ENCODE data around the gene INO80D.
A peak's percentile ranks its signal among the peaks of the same experiment; 100 is the strongest.
"Not testable (repeated sequence)": the region's sequence is repeated elsewhere in the genome, so short reads cannot be mapped to it uniquely, and the experiment has no call there.

Gene INO80D

DNA sequence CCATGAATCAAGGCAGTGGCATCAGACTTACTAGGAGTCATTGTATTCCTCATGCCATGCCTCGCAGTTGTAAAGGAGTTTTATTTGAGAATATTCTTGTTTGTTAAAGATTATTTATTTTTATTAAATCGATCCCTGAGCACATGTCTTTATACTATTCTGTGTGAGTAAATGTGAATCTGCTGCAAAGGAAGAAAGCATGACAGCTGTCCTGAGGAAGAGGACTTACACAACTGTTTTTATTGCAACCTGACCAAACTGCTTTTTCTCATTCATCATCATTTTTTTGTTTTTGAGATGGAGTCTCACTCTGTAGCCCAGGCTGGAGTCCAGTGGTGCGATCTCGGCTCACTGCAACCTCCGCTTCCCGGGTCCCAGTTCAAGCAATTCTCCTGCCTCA, 34.1 kb downstream of the INO80D start:
- TF ChIP-seq, protein P1, sequence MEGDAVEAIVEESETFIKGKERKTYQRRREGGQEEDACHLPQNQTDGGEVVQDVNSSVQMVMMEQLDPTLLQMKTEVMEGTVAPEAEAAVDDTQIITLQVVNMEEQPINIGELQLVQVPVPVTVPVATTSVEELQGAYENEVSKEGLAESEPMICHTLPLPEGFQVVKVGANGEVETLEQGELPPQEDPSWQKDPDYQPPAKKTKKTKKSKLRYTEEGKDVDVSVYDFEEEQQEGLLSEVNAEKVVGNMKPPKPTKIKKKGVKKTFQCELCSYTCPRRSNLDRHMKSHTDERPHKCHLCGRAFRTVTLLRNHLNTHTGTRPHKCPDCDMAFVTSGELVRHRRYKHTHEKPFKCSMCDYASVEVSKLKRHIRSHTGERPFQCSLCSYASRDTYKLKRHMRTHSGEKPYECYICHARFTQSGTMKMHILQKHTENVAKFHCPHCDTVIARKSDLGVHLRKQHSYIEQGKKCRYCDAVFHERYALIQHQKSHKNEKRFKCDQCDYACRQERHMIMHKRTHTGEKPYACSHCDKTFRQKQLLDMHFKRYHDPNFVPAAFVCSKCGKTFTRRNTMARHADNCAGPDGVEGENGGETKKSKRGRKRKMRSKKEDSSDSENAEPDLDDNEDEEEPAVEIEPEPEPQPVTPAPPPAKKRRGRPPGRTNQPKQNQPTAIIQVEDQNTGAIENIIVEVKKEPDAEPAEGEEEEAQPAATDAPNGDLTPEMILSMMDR (IDR thresholded peaks at IDR 0.05; ENCODE audit: insufficient read depth, low read depth, low read length, missing control alignments): no peak
- DNase-seq (ENCODE audit: low read depth): no peak
- no peak overlapping the region for H3K4me3 ChIP-seq (ENCODE audit: low read depth, low read length)

DNA sequence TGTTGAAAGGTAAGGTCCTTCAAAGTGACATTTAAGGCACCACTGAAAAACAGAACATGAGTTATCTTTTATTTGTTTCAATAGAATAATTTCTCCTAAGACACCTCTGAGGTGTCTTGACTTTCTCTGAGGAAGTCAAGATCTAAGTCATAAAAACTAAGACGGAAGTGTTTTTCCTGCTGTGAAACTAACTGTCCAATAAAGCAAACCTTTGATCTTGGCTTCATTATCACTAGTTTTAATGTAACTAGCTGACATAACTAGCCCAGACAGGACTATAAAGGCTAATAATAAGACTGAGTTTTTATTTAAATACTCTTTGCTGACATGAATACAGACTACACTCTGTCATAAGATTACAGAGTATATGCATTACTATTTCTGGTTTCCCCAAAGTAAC, 36.6 kb downstream of the INO80D start:
- no peak for DNase-seq (ENCODE audit: low read depth)
- no peak overlapping the region for H3K4me3 ChIP-seq (ENCODE audit: low read depth, low read length)
- TF ChIP-seq, protein P1 (IDR thresholded peaks at IDR 0.05; ENCODE audit: insufficient read depth, low read depth, low read length, missing control alignments): no peak

GRCh38 chr2:206045251-206045650, 40.7 kb downstream of the INO80D start:
- no peak overlapping the region for H3K4me3 ChIP-seq (ENCODE audit: low read depth, low read length)
- DNase-seq (ENCODE audit: low read depth): no peak
- TF ChIP-seq, protein P1 (IDR thresholded peaks at IDR 0.05; ENCODE audit: insufficient read depth, low read depth, low read length, missing control alignments): no peak

- DNase-seq (ENCODE audit: low read depth): no peak
- no peak overlapping the region for H3K4me3 ChIP-seq (ENCODE audit: low read depth, low read length)
- TF ChIP-seq, protein P1 (IDR thresholded peaks at IDR 0.05; ENCODE audit: insufficient read depth, low read depth, low read length, missing control alignments): no peak
Measured at GRCh38 chr2:206040525-206040924, 45.4 kb downstream of the INO80D start.

GRCh38 chr2:206035393-206035792, 50.6 kb downstream of the INO80D start:
- DNase-seq (ENCODE audit: low read depth); H3K4me3 ChIP-seq (ENCODE audit: low read depth, low read length): not testable (repeated sequence)

GRCh38 chr2:206033452-206033851, 52.5 kb downstream of the INO80D start:
- not testable (repeated sequence) for DNase-seq (ENCODE audit: low read depth); H3K4me3 ChIP-seq (ENCODE audit: low read depth, low read length)

- TF ChIP-seq, protein P1 (IDR thresholded peaks at IDR 0.05; ENCODE audit: insufficient read depth, low read depth, low read length, missing control alignments): no peak
- no peak for DNase-seq (ENCODE audit: low read depth)
- no peak overlapping the region for H3K4me3 ChIP-seq (ENCODE audit: low read depth, low read length)
Measured at GRCh38 chr2:206031950-206032567, 53.9 kb downstream of the INO80D start.

DNA sequence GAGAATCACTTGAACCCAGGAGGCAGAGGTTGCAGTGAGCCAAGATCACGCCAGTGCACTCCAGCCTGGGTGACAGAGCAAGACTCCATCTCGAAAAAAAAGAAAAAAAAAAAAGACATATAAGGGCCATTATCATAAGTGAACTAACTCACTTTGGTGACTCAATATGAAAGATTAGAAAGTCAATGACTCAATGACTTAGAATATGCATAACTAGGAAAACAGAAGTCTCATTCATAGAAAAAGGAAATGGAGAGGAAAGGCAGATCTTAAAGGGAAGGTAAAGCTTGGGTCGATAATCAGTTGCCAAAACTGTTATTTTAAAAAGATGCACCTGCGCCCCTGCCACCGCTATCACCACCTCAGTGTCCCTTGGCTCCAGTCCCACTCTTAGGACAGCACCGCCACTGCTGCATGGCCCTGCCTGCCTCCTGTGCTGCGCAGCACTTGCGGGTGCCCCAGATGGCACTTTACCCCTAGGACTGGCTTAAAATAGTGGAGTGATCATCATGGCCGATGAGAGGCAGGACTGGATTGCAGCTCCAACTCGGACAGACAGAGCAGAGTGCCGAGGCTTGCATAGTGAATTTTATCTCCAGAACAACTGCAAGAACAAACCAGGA, 54.7 kb downstream of the INO80D start:
- peak; percentile 6 for DNase-seq (ENCODE audit: low read depth)
- TF ChIP-seq, protein P1 (IDR thresholded peaks at IDR 0.05; ENCODE audit: insufficient read depth, low read depth, low read length, missing control alignments): no peak
- H3K4me3 ChIP-seq (ENCODE audit: low read depth, low read length): no peak overlapping the region

All from GM12865 (cell line).